CD4-positive, alpha-beta T cell treated with Interleukin-17A for 4 hours (primary cell): ENCODE measurements around the gene THBS1.
A peak's percentile ranks its signal among the peaks of the same experiment; 100 is the strongest.

Experiments used
- DNase-seq: peaks from one replicate; pipeline ENCODE4 v3.0.0-alpha.2; 2020; ENCODE audit warnings: mixed read lengths

The THBS1 gene

GRCh38 chr15:39574427-39574826 is 6.5 kb upstream of the THBS1 start:
- no peak for DNase-seq

GRCh38 chr15:39575180-39575579 is 5.7 kb upstream of the THBS1 start:
- DNase-seq, result no peak

GRCh38 chr15:39578851-39579486 is 1.9 kb upstream of the THBS1 start:
- DNase-seq, result no peak

GRCh38 chr15:39579487-39580116 is 1.3 kb upstream of the THBS1 start:
- no peak for DNase-seq

GRCh38 chr15:39580117-39580484 is 778 bp upstream of the THBS1 start:
- peak; percentile 84 for DNase-seq

GRCh38 chr15:39581242-39581792 is 438 bp downstream of the THBS1 start:
- no peak for DNase-seq

- no peak for DNase-seq
Measured at GRCh38 chr15:39581793-39582285, 960 bp downstream of the THBS1 start.

GRCh38 chr15:39582286-39582976 is 1.6 kb downstream of the THBS1 start:
- no peak for DNase-seq

- DNase-seq, result no peak
Measured at GRCh38 chr15:39582977-39583595, 2.2 kb downstream of the THBS1 start.

- peak; percentile 43 for DNase-seq
Measured at GRCh38 chr15:39583596-39584265, 2.9 kb downstream of the THBS1 start.

- DNase-seq, result no peak
Measured at GRCh38 chr15:39584266-39584659, 3.4 kb downstream of the THBS1 start.

GRCh38 chr15:39584662-39585388 is 3.9 kb downstream of the THBS1 start:
- DNase-seq, result no peak

- no peak for DNase-seq
Measured at GRCh38 chr15:39585389-39585841, 4.5 kb downstream of the THBS1 start.

GRCh38 chr15:39585871-39586301 is 5.0 kb downstream of the THBS1 start:
- no peak for DNase-seq

- DNase-seq, result no peak
Measured at GRCh38 chr15:39586387-39587095, 5.7 kb downstream of the THBS1 start.

GRCh38 chr15:39587096-39587721 is 6.3 kb downstream of the THBS1 start:
- no peak for DNase-seq

GRCh38 chr15:39587731-39588530 is 7.1 kb downstream of the THBS1 start:
- no peak for DNase-seq

GRCh38 chr15:39588531-39589192 is 7.8 kb downstream of the THBS1 start:
- DNase-seq, result no peak

GRCh38 chr15:39589193-39589814 is 8.4 kb downstream of the THBS1 start:
- no peak for DNase-seq
